ENCODE data around the gene PPP1R9A. TPM values are rescaled to one million over a fixed set of nuclear protein-coding genes. Genes with fewer than 3 reads are reported as not detected.

The PPP1R9A gene
- total RNA-seq, 2 donors from 2014 or later: 15.1 to 29.4 TPM

DNA sequence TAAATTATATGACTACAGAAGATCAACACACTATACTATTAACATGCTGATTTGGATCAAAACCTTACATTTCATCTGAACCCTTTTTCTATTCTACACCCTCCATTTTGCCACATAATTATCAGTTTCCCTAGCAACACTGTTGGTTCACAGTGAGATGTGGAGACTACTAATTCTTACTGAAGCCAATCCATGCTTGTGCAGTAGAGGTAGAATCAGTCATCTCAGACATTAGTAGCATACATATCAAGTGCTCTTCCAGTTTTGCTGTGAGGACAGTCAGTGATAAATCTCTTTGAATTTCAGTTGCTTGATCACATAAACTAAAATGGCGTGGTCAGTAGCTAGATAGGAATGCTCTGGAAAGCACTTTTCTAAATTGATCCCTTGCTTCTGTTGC lies 346.6 kb downstream of the PPP1R9A start:
- Histone ChIP-seq H3K27me3 (replicated peaks; ENCODE audit: insufficient read depth) (no peaks in the 10 kb centered on the region), H3K4me3 (no peak overlapping the region), H3K27ac (no peak overlapping the region), H3K9me3 (no peaks in the 10 kb centered on the region), H3K36me3 (no peaks in the 10 kb centered on the region), H3K4me1 (replicated peaks) (no peaks in the 10 kb centered on the region)
- TF ChIP-seq POLR2A (IDR thresholded peaks at IDR 0.05) (no peak), POLR2AphosphoS5 (IDR thresholded peaks at IDR 0.05) (no peak)
- TF ChIP-seq, protein P1, sequence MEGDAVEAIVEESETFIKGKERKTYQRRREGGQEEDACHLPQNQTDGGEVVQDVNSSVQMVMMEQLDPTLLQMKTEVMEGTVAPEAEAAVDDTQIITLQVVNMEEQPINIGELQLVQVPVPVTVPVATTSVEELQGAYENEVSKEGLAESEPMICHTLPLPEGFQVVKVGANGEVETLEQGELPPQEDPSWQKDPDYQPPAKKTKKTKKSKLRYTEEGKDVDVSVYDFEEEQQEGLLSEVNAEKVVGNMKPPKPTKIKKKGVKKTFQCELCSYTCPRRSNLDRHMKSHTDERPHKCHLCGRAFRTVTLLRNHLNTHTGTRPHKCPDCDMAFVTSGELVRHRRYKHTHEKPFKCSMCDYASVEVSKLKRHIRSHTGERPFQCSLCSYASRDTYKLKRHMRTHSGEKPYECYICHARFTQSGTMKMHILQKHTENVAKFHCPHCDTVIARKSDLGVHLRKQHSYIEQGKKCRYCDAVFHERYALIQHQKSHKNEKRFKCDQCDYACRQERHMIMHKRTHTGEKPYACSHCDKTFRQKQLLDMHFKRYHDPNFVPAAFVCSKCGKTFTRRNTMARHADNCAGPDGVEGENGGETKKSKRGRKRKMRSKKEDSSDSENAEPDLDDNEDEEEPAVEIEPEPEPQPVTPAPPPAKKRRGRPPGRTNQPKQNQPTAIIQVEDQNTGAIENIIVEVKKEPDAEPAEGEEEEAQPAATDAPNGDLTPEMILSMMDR (IDR thresholded peaks at IDR 0.05): no peak
- no peak for DNase-seq (ENCODE audit: low spot score)
- WGBS: 96% methylated on average over 1 of the region's 1 CpG
- intact Hi-C loops (cut with DNase I): no loop called here

DNA sequence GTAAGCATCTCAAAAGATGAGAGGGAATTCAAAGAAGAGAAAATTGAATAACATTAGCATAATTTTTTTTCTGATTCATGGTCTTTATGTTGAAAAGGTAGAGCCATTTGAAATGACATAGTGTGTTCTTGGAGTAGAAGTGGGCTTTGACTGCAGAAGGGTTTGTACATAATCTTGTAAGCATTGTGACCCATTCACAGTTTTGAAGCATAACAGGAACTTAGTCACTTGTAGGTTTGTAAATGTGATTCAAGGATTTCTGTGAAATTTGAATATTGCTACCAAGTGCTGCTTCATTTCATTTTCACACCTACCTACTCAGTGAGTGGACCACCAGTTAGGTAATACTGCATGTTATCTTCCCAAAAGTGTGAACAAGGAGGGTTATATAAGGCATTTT lies 348.3 kb downstream of the PPP1R9A start:
- Histone ChIP-seq H3K27me3 (replicated peaks; ENCODE audit: insufficient read depth) (no peaks in the 10 kb centered on the region), H3K9me3 (no peaks in the 10 kb centered on the region), H3K36me3 (no peaks in the 10 kb centered on the region), H3K27ac (no peak overlapping the region), H3K4me1 (replicated peaks) (no peaks in the 10 kb centered on the region), H3K4me3 (no peak overlapping the region)
- intact Hi-C loops (cut with DNase I): no loop called here
- no peak for DNase-seq (ENCODE audit: low spot score)
- no peak for TF ChIP-seq POLR2AphosphoS5 (IDR thresholded peaks at IDR 0.05)

DNA sequence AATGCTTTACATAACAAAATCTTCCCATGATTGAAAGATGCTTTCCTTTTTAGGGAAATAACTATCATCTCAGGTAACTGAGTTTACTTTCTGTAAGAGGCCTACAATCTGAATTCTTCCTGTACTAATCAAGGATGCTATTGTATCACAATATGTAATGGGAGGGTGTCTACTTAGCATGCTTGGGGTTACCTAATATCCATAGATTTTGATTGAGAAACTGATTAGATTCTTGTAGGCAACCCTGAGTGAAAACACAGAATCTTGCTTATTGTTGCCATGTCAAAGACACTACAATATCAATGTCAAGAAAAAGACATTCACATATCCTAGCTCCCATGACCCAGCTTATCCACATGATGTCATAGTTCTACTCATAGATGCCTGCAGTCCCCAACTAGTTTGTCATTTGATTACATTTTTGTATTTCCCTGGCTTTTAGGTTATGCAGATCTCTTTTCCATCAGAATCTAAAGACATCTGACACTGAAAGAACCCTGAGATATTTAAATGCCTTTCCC lies 354.6 kb downstream of the PPP1R9A start:
- Histone ChIP-seq H3K36me3 (no peaks in the 10 kb centered on the region), H3K4me1 (replicated peaks) (no peaks in the 10 kb centered on the region), H3K27me3 (replicated peaks; ENCODE audit: insufficient read depth) (no peaks in the 10 kb centered on the region), H3K27ac (no peak overlapping the region), H3K9me3 (no peaks in the 10 kb centered on the region), H3K4me3 (no peak overlapping the region)
- DNase-seq (ENCODE audit: low spot score): no peak
- intact Hi-C loops (cut with DNase I): no loop called here
- TF ChIP-seq POLR2A (IDR thresholded peaks at IDR 0.05): no peak
- TF ChIP-seq, protein P1 (IDR thresholded peaks at IDR 0.05): no peak
- TF ChIP-seq POLR2AphosphoS5 (IDR thresholded peaks at IDR 0.05): no peak

DNA sequence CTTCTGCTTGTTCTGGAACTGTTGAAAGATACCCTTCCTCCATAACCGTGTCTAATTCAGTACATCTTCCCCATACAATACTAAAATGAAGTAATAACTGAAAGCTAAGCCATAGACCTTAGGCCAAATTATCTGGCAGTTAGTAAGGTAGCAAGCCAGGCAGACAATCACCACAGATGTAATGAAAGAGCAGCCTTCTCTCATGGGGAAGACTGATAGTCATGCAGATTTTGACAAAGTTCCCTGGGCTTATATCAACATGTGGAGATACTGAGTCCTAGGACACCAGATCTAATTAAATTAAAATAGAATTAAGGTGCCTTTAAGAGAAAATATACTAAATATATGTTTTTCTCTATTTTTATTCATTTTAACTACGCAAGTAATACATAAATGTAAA lies 355.5 kb downstream of the PPP1R9A start:
- intact Hi-C loops (cut with DNase I): no loop called here

DNA sequence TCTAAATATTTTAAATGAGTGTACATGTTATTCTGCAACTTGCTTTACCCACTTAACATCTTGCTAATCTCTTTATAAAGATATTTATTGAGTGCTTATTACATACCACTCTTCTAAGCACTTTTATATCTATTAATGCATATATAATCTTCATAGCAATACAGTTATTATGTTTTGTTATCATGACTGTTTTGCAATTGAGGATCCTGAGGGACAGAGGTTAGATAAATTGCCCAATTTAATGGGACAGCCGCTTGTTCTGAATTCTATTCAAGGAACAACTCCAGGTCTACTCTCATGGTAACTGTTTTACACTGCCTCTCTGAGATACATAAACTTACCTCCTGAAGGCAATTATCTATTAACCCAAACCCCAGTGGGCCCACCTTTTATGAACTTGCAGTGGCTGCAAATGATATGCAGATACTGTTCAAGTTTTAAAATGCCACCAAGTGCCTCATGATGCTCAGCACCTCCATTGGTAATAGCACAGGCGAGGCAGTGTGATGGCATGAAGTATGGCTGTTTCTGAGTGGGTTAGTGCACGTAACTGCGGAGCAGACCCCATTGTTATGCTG lies 356.5 kb downstream of the PPP1R9A start:
- TF ChIP-seq POLR2AphosphoS5 (IDR thresholded peaks at IDR 0.05) (no peak), POLR2A (IDR thresholded peaks at IDR 0.05) (no peak)
- TF ChIP-seq, protein P1 (IDR thresholded peaks at IDR 0.05): no peak
- 94% methylated on average over 4 of the region's 4 CpGs for WGBS
- Histone ChIP-seq H3K9me3 (no peaks in the 10 kb centered on the region), H3K4me3 (no peak overlapping the region), H3K27ac (no peak overlapping the region), H3K4me1 (replicated peaks) (no peaks in the 10 kb centered on the region), H3K27me3 (replicated peaks; ENCODE audit: insufficient read depth) (no peaks in the 10 kb centered on the region), H3K36me3 (no peaks in the 10 kb centered on the region)
- no peak for DNase-seq (ENCODE audit: low spot score)
- intact Hi-C loops (cut with DNase I): no loop called here

More for the DNA sequence above, 355.5 kb downstream of the PPP1R9A start:
- no peak overlapping the region for H3K4me3 ChIP-seq
- no peaks in the 10 kb centered on the region for H3K4me1 ChIP-seq (replicated peaks)
- no peaks in the 10 kb centered on the region for H3K27me3 ChIP-seq (replicated peaks; ENCODE audit: insufficient read depth)
- H3K9me3 ChIP-seq: no peaks in the 10 kb centered on the region
- H3K27ac ChIP-seq: no peak overlapping the region
- TF ChIP-seq, protein P1 (IDR thresholded peaks at IDR 0.05): no peak
- TF ChIP-seq POLR2A (IDR thresholded peaks at IDR 0.05) (no peak), POLR2AphosphoS5 (IDR thresholded peaks at IDR 0.05) (no peak)
- no peak for DNase-seq (ENCODE audit: low spot score)
- no peaks in the 10 kb centered on the region for H3K36me3 ChIP-seq
- 97% methylated on average over 2 of the region's 2 CpGs for WGBS

Measured in prostate gland (tissue), 2 donors.